Measurements from ENCODE around the gene MYO7B. TPM values are rescaled to one million over a fixed set of nuclear protein-coding genes. Genes with fewer than 3 reads are reported as not detected.

The MYO7B gene
- total RNA-seq, 2 experiments from 2014 or later = 0.14 to 0.58 TPM

- H3K36me3 Mint-ChIP-seq = no peaks in the 10 kb centered on the region
- H3K27me3 Mint-ChIP-seq = peaks cover 14% of the 10 kb centered on the region
- H3K9me3 Mint-ChIP-seq = no peaks in the 10 kb centered on the region
- no peak overlapping the region for H3K4me3 Mint-ChIP-seq
- ChIA-PET CTCF (no interaction called here), POLR2A (no interaction called here)
- H3K4me1 Mint-ChIP-seq (ENCODE audit: low read depth) = no peaks in the 10 kb centered on the region
- intact Hi-C loops (cut with micrococcal nuclease) = no loop called here
- no peak for DNase-seq
- no peak overlapping the region for H3K27ac Mint-ChIP-seq
Measured at GRCh38 chr2:127657232-127657595, 121.7 kb downstream of the MYO7B start.

GRCh38 chr2:127658146-127658545, 122.7 kb downstream of the MYO7B start:
- CTCF ChIA-PET = no interaction called here
- DNase-seq = no peak
- Mint-ChIP-seq H3K27me3 (peaks cover 19% of the 10 kb centered on the region), H3K4me3 (no peak overlapping the region), H3K4me1 (ENCODE audit: low read depth) (no peaks in the 10 kb centered on the region), H3K27ac (no peak overlapping the region), H3K36me3 (no peaks in the 10 kb centered on the region), H3K9me3 (no peaks in the 10 kb centered on the region)
- POLR2A ChIA-PET = no interaction called here
- intact Hi-C loops (cut with micrococcal nuclease) = no loop called here

GRCh38 chr2:127658641-127659407, 123.3 kb downstream of the MYO7B start:
- Mint-ChIP-seq H3K36me3 (no peaks in the 10 kb centered on the region), H3K27ac (no peak overlapping the region), H3K9me3 (no peaks in the 10 kb centered on the region), H3K4me1 (ENCODE audit: low read depth) (no peaks in the 10 kb centered on the region), H3K4me3 (no peak overlapping the region), H3K27me3 (peaks cover 25% of the 10 kb centered on the region)
- ChIA-PET POLR2A (no interaction called here), CTCF (no interaction called here)
- intact Hi-C loops (cut with micrococcal nuclease) = no loop called here
- DNase-seq = no peak

- ChIA-PET POLR2A (no interaction called here), CTCF (interaction anchor here (1.0 kb wide), 1 partner anchor 10 kb away, joined by 4 read pairs; no protein-coding TSS in a partner anchor)
- peaks cover 26% of the 10 kb centered on the region for H3K27me3 Mint-ChIP-seq
Measured at GRCh38 chr2:127659408-127660290, 124.2 kb downstream of the MYO7B start.

GRCh38 chr2:127660291-127660578, 124.8 kb downstream of the MYO7B start:
- ChIA-PET POLR2A (no interaction called here), CTCF (interaction anchor here (1.0 kb wide), 1 partner anchor 11 kb away, joined by 4 read pairs; no protein-coding TSS in a partner anchor)
- Mint-ChIP-seq H3K4me3 (no peak overlapping the region), H3K36me3 (no peaks in the 10 kb centered on the region), H3K9me3 (no peaks in the 10 kb centered on the region), H3K27ac (no peak overlapping the region), H3K27me3 (peaks cover 32% of the 10 kb centered on the region), H3K4me1 (ENCODE audit: low read depth) (no peaks in the 10 kb centered on the region)
- no peak for DNase-seq
- intact Hi-C loops (cut with micrococcal nuclease) = no loop called here

More at GRCh38 chr2:127659408-127660290, 124.2 kb downstream of the MYO7B start:
- Mint-ChIP-seq H3K27ac (no peak overlapping the region), H3K4me3 (no peak overlapping the region), H3K9me3 (no peaks in the 10 kb centered on the region), H3K36me3 (no peaks in the 10 kb centered on the region), H3K4me1 (ENCODE audit: low read depth) (no peaks in the 10 kb centered on the region)
- intact Hi-C loops (cut with micrococcal nuclease) = no loop called here
- no peak for DNase-seq

GRCh38 chr2:127661072-127661649, 125.7 kb downstream of the MYO7B start:
- no peaks in the 10 kb centered on the region for H3K9me3 Mint-ChIP-seq
- no peak overlapping the region for H3K27ac Mint-ChIP-seq
- CTCF ChIA-PET = no interaction called here

GRCh38 chr2:127661949-127662510, 126.5 kb downstream of the MYO7B start:
- DNase-seq = no peak
- ChIA-PET POLR2A (no interaction called here), CTCF (no interaction called here)
- peaks cover 49% of the 10 kb centered on the region for H3K27me3 Mint-ChIP-seq
- no peaks in the 10 kb centered on the region for H3K36me3 Mint-ChIP-seq
- H3K9me3 Mint-ChIP-seq = no peaks in the 10 kb centered on the region
- H3K27ac Mint-ChIP-seq = no peak overlapping the region
- no peak overlapping the region for H3K4me3 Mint-ChIP-seq
- H3K4me1 Mint-ChIP-seq (ENCODE audit: low read depth) = no peaks in the 10 kb centered on the region
- intact Hi-C loops (cut with micrococcal nuclease) = no loop called here

More at GRCh38 chr2:127661072-127661649, 125.7 kb downstream of the MYO7B start:
- DNase-seq = no peak
- POLR2A ChIA-PET = no interaction called here
- intact Hi-C loops (cut with micrococcal nuclease) = no loop called here
- no peaks in the 10 kb centered on the region for H3K4me1 Mint-ChIP-seq (ENCODE audit: low read depth)
- H3K36me3 Mint-ChIP-seq = no peaks in the 10 kb centered on the region
- H3K4me3 Mint-ChIP-seq = no peak overlapping the region
- peaks cover 42% of the 10 kb centered on the region for H3K27me3 Mint-ChIP-seq

- ChIA-PET CTCF (no interaction called here), POLR2A (no interaction called here)
- Mint-ChIP-seq H3K27me3 (peaks cover 46% of the 10 kb centered on the region), H3K9me3 (no peaks in the 10 kb centered on the region), H3K27ac (no peak overlapping the region), H3K4me3 (no peak overlapping the region), H3K4me1 (ENCODE audit: low read depth) (no peaks in the 10 kb centered on the region), H3K36me3 (no peaks in the 10 kb centered on the region)
- no peak for DNase-seq
- intact Hi-C loops (cut with micrococcal nuclease) = no loop called here
Measured at GRCh38 chr2:127662937-127663565, 127.6 kb downstream of the MYO7B start.

- Mint-ChIP-seq H3K4me1 (ENCODE audit: low read depth) (no peaks in the 10 kb centered on the region), H3K27me3 (peaks cover 46% of the 10 kb centered on the region), H3K4me3 (no peak overlapping the region), H3K36me3 (no peaks in the 10 kb centered on the region), H3K9me3 (no peaks in the 10 kb centered on the region), H3K27ac (no peak overlapping the region)
- POLR2A ChIA-PET = no interaction called here
- DNase-seq = peak; percentile 4
- CTCF ChIA-PET = no interaction called here
- intact Hi-C loops (cut with micrococcal nuclease) = no loop called here
Measured at GRCh38 chr2:127663566-127664064, 128.1 kb downstream of the MYO7B start.

GRCh38 chr2:127664065-127664894, 128.8 kb downstream of the MYO7B start:
- Mint-ChIP-seq H3K9me3 (no peaks in the 10 kb centered on the region), H3K36me3 (no peaks in the 10 kb centered on the region), H3K27ac (no peak overlapping the region), H3K4me3 (no peak overlapping the region), H3K4me1 (ENCODE audit: low read depth) (no peaks in the 10 kb centered on the region), H3K27me3 (peaks cover 49% of the 10 kb centered on the region)
- intact Hi-C loops (cut with micrococcal nuclease) = no loop called here
- DNase-seq = peak; percentile 5
- ChIA-PET POLR2A (no interaction called here), CTCF (no interaction called here)

- Mint-ChIP-seq H3K9me3 (no peaks in the 10 kb centered on the region), H3K36me3 (no peaks in the 10 kb centered on the region), H3K27me3 (peaks cover 49% of the 10 kb centered on the region), H3K4me3 (no peak overlapping the region), H3K4me1 (ENCODE audit: low read depth) (no peaks in the 10 kb centered on the region), H3K27ac (no peak overlapping the region)
- POLR2A ChIA-PET = interaction anchor here (0.5 kb wide), 1 partner anchor 125 kb away, joined by 3 read pairs; no protein-coding TSS in a partner anchor
- CTCF ChIA-PET = no interaction called here
- intact Hi-C loops (cut with micrococcal nuclease) = no loop called here
- no peak for DNase-seq
Measured at GRCh38 chr2:127664895-127665225, 129.4 kb downstream of the MYO7B start.

All from activated CD4-positive, alpha-beta memory T cell treated with anti-CD3 and anti-CD28 coated beads for 36 hours (primary cell).